ENCODE data around the gene COX10. TPM values are rescaled to one million over a fixed set of nuclear protein-coding genes. Genes with fewer than 3 reads are reported as not detected.

COX10 gene
- polyA plus RNA-seq, 10 donors: 9.8 to 17.3 (median 14.6) TPM

DNA sequence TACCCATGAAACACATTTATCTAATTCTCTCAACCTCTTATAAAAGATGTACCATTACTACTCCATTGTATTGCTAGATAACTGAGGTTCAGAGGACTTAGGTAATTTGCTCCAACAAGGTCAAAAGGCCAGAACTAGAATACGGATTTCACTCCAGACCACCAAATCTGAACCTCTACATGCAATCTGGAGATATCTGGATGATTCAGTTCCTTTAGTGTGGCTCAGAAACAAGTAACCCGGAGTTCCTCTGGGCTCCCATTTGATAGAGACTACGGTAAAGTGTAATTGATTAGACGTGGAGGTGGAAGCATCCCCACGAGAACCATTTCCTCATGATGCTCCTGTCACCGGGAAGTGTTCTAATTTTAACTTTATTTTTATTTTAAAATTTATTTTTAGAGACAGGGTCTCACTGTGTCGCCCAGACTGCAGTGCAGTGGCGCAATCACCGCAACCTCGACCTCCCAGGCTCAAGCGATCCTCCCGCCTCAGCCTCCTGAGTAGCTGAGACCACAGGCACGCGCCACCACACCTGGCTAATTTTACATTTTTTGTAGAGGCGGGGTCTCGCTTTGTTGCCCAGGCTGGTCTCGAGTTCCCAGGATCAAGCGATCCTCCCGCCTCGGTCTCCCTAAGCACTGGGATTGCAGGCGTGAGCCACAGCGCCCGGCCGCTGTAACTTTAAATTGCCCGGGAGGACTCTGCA lies 608 bp upstream of the COX10 start:
- no peak for DNase-seq

DNA sequence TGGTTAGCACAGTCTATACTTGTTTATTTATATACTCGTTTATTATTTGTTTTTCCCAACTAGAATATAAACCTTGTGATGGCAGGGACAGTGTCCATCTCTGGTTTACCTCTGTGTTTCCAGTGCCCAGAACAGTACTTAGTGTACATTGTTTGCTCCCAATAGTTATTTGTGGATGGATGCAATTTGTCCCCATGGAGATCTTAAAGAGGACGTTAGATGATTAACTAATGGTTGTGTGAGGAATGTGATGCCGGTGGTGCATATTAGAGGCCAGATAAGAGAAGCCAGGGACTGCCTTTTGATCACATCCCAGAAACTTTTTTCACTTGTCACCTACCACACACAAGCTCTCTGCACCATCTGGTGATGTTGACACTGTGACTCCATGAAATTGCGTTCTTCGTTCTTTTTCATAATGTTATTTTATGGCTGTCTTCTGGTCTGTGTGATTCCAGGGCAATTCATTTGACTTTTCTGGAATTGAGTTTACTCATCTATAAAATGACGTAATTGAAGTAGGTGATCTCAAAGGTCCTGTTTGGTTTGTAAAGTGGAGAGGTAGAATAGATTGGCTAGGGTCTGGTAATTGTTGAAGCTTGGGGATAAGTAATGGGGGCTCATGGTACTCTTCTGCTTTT lies 1.2 kb downstream of the COX10 start:
- no peak for DNase-seq

GRCh38 chr17:14072881-14073280 lies 3.6 kb downstream of the COX10 start:
- DNase-seq: no peak

DNA sequence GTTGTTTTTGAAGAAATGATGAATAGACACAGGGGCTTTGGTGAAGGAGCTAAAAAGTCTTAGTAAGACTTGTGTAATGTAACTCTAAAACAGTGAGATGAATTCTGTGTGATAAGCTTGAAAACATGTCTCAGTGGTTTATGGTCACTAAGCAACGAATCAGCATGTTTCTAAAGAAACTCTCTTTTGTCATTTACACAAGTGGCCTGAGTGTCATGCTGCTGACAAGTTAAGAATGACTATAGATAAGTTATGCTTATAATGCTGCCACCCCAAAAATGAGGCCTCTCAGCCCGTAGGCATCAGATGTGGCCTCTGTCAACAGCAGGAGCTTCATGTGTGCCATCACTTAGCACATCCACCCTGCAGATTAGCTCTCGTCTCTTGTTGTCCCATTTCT lies 8.7 kb downstream of the COX10 start:
- no peak for DNase-seq

DNA sequence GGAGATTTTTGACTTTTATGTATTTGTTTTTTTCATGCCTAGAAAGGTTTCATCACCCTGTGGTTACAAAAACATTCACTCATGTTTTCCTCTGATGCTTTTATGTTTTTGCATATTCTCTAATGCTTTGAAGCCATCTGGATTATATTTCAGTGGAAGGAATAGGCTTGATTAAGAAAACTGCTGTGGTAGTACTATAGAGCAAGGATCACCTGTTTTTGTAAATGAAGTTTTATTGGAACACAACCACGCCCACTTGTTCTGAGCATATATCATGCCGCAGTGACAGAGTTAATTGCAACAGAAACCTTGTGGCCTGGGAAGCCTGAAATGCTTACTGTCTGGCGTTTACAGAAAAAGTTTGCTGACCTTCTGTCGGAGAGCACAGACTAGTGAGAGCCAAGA lies 11.5 kb downstream of the COX10 start:
- no peak for DNase-seq

- DNase-seq: no peak
Measured at GRCh38 chr17:14082848-14083247, 13.5 kb downstream of the COX10 start.

GRCh38 chr17:14084955-14085354 lies 15.7 kb downstream of the COX10 start:
- no peak for DNase-seq

DNA sequence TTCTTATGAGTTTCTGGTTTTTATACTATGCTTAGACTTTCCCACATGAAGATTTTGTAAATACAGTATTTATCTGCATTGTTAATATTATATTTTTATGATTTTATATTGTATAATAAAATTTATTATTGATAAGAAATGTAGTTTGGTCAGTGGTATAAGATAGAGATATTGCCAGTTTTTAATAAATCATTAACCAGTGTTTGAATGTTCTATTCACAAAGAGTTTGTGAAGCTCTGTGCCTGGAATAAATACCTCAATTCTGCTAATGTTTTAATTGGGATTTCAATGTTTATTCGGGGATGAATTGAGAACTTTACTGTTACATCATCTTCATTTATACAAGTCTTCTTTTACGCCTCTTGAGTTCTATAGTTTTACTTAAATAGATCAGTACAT lies 16.9 kb downstream of the COX10 start:
- DNase-seq: no peak

DNA sequence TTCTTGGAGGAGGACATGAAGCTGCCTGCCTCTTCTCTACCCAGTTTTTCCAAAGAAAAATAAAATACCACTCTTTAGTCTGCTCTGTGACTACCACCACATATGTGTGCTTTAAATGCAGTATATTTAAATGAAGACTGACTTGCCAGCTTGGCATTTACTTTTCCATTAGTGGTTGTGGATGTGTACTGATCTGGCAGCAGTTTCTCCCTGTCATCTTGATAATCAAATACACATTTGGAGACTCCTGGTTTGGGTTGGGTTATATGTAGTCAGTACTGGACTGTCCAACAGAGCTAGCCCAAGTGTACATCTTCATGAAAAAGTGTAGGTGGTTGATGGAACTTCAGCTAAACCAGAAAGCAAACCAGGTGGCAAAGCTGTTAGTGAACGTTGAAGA lies 19.9 kb downstream of the COX10 start:
- DNase-seq: no peak

- peak in 1 of 3 donors; percentile 38 for DNase-seq
Measured at GRCh38 chr17:14091367-14091766, 22.1 kb downstream of the COX10 start.

- no peak for DNase-seq
Measured at GRCh38 chr17:14092808-14093207, 23.5 kb downstream of the COX10 start.

GRCh38 chr17:14094676-14095601 lies 25.6 kb downstream of the COX10 start:
- no peak for DNase-seq

GRCh38 chr17:14095631-14096030 lies 26.3 kb downstream of the COX10 start:
- DNase-seq: no peak

DNA sequence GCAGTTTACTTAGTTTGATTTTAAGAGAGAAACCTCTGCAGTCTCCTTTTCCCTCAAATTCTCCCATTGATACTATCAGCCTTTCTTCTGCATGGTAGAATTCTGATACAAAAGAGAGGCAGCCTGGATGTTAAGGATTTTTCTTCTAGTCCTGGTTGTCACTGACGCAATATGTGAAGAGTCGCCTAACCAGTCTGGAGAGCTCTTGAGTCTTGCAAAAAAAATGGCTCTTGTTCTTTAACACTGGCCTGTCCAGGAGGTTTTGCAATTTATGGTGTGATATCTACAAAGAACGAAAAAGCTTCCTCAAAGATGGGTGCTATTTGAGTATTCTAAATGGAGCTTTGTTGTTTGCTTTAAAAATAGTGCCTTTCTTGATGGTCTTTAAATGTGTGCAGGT lies 28.9 kb downstream of the COX10 start:
- DNase-seq: no peak

- no peak for DNase-seq
Measured at GRCh38 chr17:14101976-14102375, 32.7 kb downstream of the COX10 start.

- DNase-seq: no peak
Measured at GRCh38 chr17:14103836-14104235, 34.5 kb downstream of the COX10 start.

GRCh38 chr17:14104734-14105133 lies 35.4 kb downstream of the COX10 start:
- DNase-seq: no peak

- no peak for DNase-seq
Measured at GRCh38 chr17:14107889-14108288, 38.6 kb downstream of the COX10 start.

- DNase-seq: no peak
Measured at GRCh38 chr17:14112407-14112806, 43.1 kb downstream of the COX10 start.

DNA sequence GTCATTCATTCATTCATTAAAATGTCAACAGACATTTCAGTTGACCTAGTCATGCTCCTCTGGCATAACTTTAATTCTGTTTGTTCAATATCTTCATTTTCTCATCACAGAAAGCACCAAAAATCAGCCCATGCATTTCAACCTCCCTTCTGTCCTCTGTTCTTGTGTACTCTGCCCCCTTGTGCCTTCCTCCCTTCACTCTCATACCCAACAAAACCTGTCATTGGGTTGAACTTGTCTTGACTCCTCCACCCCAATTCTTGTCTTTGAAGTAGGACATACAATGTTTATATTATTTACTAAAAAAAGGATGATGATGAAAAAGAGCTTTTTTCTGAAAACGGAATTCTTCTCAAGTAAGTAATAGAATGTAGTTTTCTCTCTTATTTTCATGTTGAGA lies 43.8 kb downstream of the COX10 start:
- DNase-seq: no peak

DNA sequence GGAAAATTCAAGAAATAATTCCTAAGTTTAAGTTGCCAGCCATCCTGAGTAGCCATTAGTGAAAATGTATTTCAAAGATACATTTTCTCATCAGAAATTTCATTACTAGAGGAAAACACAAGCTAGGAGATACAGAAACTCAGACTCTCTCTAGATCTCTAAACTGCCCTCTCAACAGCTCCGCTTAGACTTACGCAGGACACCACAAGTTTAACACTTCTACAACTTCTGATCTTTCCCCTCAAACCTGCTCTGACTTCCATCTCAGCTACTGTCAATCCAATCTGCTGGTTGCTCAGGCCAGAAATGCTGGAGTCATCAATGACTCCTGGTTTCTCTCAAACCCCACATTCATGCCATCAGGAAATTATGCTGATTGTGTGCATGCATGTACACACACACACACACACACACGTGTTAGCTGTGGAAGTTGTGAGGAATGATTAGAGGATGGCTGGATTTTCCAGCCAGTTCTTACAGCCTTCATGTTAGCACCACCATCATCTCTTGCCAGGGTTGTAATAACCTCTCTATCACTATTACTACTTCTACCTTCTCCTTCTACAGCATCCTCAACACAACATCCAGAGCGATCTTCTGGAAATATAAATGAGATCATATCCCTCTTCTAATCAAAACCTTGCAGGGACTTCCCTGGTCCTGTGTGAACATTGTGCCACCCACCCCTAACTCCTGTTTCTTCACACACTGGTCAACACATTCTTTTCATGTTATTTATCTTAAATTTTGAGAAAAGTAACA lies 47.1 kb downstream of the COX10 start:
- no peak for DNase-seq

DNA sequence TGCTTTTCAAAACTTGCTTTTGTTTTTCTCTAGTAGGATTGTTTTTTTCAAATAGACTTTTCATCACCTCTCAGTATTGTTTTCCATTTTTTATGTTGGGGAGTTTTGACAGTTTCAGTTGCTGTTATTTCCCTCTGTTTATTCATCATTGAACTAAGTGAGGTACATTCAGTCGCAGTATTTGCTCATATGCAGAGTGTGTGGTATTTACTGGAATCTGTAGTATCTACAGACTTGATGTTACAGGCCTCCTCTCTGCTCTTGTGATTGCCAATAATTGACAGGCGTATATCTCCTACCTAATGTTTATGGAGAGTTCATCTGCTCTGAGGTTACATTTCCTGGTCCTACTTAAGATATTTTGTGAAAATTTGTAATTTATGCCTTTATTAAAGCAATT lies 49.6 kb downstream of the COX10 start:
- DNase-seq: no peak
